GM19467 (cell line): Measurements from ENCODE around the gene SAMMSON.

Experiments
- ATAC-seq: cut with Tn5 transposase; IDR thresholded peaks from one replicate; pipeline ENCODE4 v1.9.1; 2021; ENCODE audit warnings: mild to moderate bottlenecking, moderate library complexity; ENCODE audit not compliant: unreplicated experiment

Gene SAMMSON

GRCh38 chr3:70010346-70010745 is 10.8 kb downstream of the SAMMSON start:
- no peak for ATAC-seq

- ATAC-seq: no peak
Observed at GRCh38 chr3:70011582-70011981, 12.0 kb downstream of the SAMMSON start.

GRCh38 chr3:70020906-70021660 is 21.6 kb downstream of the SAMMSON start:
- ATAC-seq: no peak

GRCh38 chr3:70028361-70028760 is 28.8 kb downstream of the SAMMSON start:
- no peak for ATAC-seq

GRCh38 chr3:70038693-70039092 is 39.2 kb downstream of the SAMMSON start:
- ATAC-seq: no peak

- no peak for ATAC-seq
Observed at GRCh38 chr3:70040386-70040785, 40.9 kb downstream of the SAMMSON start.

- ATAC-seq: no peak
Observed at GRCh38 chr3:70042641-70043040, 43.1 kb downstream of the SAMMSON start.

GRCh38 chr3:70049761-70050160 is 50.2 kb downstream of the SAMMSON start:
- ATAC-seq: no peak

- ATAC-seq: no peak
Observed at GRCh38 chr3:70053293-70053692, 53.8 kb downstream of the SAMMSON start.

GRCh38 chr3:70056081-70056480 is 56.5 kb downstream of the SAMMSON start:
- no peak for ATAC-seq

GRCh38 chr3:70057426-70057825 is 57.9 kb downstream of the SAMMSON start:
- no peak for ATAC-seq

GRCh38 chr3:70061096-70061495 is 61.6 kb downstream of the SAMMSON start:
- ATAC-seq: no peak

- no peak for ATAC-seq
Observed at GRCh38 chr3:70064194-70064779, 64.8 kb downstream of the SAMMSON start.

GRCh38 chr3:70065696-70066253 is 66.2 kb downstream of the SAMMSON start:
- ATAC-seq: no peak

GRCh38 chr3:70067860-70068521 is 68.5 kb downstream of the SAMMSON start:
- ATAC-seq: no peak

- no peak for ATAC-seq
Observed at GRCh38 chr3:70069557-70069956, 70.0 kb downstream of the SAMMSON start.

- ATAC-seq: no peak
Observed at GRCh38 chr3:70071138-70071537, 71.6 kb downstream of the SAMMSON start.

- ATAC-seq: no peak
Observed at GRCh38 chr3:70072180-70072579, 72.6 kb downstream of the SAMMSON start.

- no peak for ATAC-seq
Observed at GRCh38 chr3:70072754-70073153, 73.2 kb downstream of the SAMMSON start.

GRCh38 chr3:70075101-70075500 is 75.6 kb downstream of the SAMMSON start:
- ATAC-seq: no peak

GRCh38 chr3:70076396-70076795 is 76.9 kb downstream of the SAMMSON start:
- ATAC-seq: no peak

- no peak for ATAC-seq
Observed at GRCh38 chr3:70078778-70079177, 79.2 kb downstream of the SAMMSON start.
